GM12874 (cell line): ENCODE results near the gene CETP.

ENCODE experiments used
- TF ChIP-seq, protein P1 (sequence below): IDR thresholded peaks from 2 replicates; pipeline ENCODE4 v1.5.1; 2011; ENCODE audit warnings: low read depth, mild to moderate bottlenecking, control low read depth, low read length, moderate library complexity; ENCODE audit not compliant: insufficient read depth

The CETP gene

DNA sequence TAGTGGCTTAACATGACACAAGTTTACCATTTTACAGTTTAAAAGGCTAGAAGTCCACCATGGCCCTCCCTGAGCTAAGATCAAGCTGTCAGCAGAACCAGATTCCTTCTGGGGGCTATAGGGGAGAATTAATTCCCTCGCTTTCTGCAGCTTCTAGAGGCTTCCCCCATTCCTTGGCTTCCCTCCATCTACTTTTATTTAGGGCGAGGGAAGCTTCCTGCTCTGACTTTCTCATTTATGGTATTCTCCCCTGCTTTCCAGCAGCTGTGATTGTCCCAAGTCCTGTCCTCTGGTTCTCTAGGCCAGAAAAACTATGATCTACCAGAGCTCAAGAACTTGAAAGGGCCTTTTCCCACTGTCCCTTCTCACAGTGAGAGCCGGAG is 4.3 kb downstream of the CETP start:
- TF ChIP-seq, protein P1, sequence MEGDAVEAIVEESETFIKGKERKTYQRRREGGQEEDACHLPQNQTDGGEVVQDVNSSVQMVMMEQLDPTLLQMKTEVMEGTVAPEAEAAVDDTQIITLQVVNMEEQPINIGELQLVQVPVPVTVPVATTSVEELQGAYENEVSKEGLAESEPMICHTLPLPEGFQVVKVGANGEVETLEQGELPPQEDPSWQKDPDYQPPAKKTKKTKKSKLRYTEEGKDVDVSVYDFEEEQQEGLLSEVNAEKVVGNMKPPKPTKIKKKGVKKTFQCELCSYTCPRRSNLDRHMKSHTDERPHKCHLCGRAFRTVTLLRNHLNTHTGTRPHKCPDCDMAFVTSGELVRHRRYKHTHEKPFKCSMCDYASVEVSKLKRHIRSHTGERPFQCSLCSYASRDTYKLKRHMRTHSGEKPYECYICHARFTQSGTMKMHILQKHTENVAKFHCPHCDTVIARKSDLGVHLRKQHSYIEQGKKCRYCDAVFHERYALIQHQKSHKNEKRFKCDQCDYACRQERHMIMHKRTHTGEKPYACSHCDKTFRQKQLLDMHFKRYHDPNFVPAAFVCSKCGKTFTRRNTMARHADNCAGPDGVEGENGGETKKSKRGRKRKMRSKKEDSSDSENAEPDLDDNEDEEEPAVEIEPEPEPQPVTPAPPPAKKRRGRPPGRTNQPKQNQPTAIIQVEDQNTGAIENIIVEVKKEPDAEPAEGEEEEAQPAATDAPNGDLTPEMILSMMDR = no peak

DNA sequence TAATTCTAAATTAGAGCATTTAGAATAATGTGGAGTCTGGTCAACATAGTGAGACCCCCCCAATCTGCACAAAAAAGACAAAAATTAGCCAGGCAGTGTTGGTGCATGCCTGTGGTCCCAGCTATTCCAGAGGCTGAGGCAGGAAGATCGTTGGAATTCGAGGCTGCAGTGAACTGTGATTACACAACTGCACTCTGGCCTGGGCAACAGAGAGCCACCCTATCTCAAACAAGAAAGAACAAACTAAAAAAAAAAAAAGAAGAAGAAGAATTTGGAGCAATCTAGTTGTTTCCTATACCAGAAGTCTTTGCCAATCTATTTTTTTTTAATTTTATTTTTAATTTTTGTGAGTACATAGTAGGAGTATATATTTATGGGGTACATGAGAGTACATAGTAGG is 6.0 kb downstream of the CETP start:
- TF ChIP-seq, protein P1 = no peak

DNA sequence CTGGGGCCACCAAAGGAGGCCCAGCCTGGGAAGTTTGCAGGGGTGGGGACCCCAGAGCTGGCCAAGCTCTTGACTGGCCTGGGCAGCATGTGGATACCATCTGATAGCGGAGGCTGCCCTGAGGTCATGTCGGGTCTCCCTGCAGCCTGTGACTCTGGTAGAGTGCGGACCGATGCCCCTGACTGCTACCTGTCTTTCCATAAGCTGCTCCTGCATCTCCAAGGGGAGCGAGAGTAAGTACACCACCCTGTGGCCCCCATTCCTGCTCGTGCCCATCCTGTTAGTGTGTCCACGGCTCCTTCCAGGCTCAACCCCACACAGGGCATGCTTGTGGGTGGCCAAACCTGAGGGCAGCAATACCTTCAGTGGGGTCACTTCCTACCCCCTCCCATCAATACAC is 8.0 kb downstream of the CETP start:
- TF ChIP-seq, protein P1 = no peak

DNA sequence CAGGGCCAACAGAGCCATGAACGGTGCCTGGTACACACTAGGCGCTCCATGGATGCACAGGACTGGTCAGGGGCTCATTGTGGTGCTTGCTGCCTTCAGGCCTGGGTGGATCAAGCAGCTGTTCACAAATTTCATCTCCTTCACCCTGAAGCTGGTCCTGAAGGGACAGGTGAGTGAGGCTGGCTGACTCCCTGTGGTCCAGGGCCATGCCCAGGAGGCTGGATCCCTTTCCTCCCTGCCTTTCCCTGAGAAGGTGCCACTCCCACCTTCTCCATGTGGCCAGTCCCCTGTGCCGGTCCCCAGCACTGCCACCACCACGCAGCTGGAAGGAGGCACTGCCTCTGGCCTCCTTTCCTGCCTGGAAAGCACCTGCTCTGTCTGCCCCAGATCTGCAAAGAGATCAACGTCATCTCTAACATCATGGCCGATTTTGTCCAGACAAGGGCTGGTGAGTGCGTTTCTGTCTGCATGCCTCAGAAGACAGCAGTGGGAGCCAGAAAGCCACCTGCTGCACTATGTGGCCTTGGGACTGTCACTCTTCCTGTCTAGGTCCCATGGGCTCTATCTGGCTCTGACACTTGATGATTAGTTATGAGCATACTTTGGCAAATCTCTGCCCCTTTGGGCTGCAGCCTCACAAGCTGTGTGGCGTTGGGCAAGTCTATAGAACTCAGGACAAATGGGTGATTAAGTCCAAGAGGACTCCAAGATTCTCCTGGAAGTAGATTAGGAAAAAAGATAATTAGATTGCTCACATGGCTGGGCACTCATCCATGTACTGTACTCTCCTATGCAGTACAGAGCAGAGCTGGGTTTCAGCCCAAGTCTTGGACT is 9.4 kb downstream of the CETP start:
- TF ChIP-seq, protein P1 = no peak

DNA sequence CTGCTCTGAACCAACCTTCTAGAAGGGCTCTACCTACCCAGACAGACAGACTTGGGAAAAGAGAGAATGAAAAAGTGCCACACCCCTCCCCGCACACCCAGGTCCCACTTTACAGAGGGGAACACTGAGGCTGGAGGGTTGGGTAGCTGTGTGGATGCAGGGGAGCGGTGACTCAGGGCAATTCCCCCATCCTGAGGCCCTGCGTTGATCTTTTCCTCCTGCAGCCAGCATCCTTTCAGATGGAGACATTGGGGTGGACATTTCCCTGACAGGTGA is 10.0 kb downstream of the CETP start:
- TF ChIP-seq, protein P1 = no peak

DNA sequence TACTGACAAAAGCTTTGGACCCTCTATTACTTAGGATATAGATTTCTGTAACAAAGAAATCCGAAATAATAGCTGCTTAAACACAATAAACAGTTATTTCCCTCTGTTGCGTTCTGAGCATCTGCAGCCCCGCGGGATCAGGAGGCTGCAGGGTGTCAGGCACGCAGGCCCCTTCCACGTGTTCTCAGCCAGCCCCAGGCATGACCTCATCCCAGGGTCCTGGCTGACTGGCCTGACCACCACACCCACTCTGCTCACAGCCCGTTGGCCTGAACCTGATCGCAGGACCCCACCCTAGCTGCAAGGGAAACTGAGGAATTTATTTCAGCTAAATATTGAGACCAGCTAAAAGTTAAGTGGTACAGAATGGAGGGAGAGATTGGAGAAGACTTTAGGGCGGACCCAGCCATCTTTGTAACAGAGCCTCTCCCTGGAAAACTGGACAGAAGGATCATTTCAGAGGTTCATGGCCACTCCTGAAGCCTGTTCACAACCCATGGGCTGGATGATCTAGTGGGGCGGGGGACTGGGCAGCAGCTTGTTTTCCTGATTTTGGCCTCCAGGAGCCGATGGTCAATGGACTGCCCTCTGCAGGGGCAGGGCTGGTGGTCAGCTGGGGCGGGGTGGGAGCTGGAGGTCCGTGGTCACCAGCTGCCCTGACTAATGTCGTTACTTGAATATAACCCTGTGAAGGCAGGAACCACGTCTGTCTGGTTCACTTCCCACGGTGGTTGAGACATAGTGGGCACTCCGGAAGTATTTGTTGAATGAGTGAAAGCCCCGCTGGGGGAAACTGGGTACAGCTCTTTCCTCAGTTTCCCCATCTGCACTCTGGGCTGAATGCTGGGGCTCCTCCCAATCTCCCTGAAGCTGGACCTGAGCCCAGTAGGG is 10.9 kb downstream of the CETP start:
- TF ChIP-seq, protein P1 = no peak

DNA sequence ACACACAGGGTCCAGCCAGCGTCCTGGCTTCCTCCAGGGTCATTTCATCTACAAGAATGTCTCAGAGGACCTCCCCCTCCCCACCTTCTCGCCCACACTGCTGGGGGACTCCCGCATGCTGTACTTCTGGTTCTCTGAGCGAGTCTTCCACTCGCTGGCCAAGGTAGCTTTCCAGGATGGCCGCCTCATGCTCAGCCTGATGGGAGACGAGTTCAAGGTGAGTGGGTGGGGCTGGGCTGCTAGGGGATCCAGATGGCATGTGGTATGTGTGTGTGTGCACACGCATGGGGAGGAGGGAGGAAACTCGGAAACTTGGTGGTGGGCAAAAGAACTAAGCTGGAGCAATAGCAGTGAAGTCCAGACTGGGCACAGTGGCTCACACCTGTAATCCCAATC is 11.5 kb downstream of the CETP start:
- TF ChIP-seq, protein P1 = no peak
